SU-DHL-6 (cell line): ENCODE results near the gene UQCC2.

Experiments
- H2AFZ ChIP-seq: fragments of 200-600 bp; sonication (generic); 2 replicates; pipeline ENCODE4 v1.6.1; 2014; ENCODE audit warnings: low read depth, mild to moderate bottlenecking, moderate library complexity, mixed read lengths, antibody characterized with exemption, low read length; ENCODE audit not compliant: severe bottlenecking
- H3F3A ChIP-seq: fragments of 200-600 bp; shearing (Covaris generic); 2 replicates; pipeline ENCODE4 v1.6.0; 2016; ENCODE audit warnings: antibody characterized with exemption, mild to moderate bottlenecking; ENCODE audit not compliant: insufficient read depth
- H3K27ac ChIP-seq: fragments of 200-600 bp; sonication (generic); 2 replicates; pipeline ENCODE4 v1.5.1; 2016; ENCODE audit warnings: low read depth, mild to moderate bottlenecking, low read length, moderate library complexity, mixed read lengths
- H3K27me3 ChIP-seq: fragments of 200-600 bp; sonication (generic), shearing (Covaris generic); 2 replicates; pipeline ENCODE4 v1.6.0; 2014; ENCODE audit warnings: mild to moderate bottlenecking, low read length
- H3K36me3 ChIP-seq: fragments of 200-600 bp; sonication (generic); 2 replicates; pipeline ENCODE4 v1.6.1; 2014; ENCODE audit warnings: mild to moderate bottlenecking, low read length, mixed read lengths
- H3K4me2 ChIP-seq: fragments of 300-600, 200-600 bp; shearing (Covaris generic), sonication (generic); 2 replicates; pipeline ENCODE4 v1.6.0; 2014; ENCODE audit warnings: low read length, low read depth, mild to moderate bottlenecking; ENCODE audit not compliant: poor library complexity, severe bottlenecking
- H3K4me3 ChIP-seq: fragments of 200-600 bp; sonication (generic); 2 replicates; pipeline ENCODE4 v1.5.1; 2014; ENCODE audit warnings: antibody characterized with exemption, low read length, mild to moderate bottlenecking, mixed read lengths; ENCODE audit not compliant: insufficient read depth, poor library complexity, severe bottlenecking
- H3K79me2 ChIP-seq: fragments of 200-600 bp; sonication (generic); 2 replicates; pipeline ENCODE4 v1.6.1; 2014; ENCODE audit warnings: mild to moderate bottlenecking, low read length, moderate library complexity; ENCODE audit not compliant: insufficient read depth
- H3K9ac ChIP-seq: fragments of 200-600 bp; sonication (generic); 2 replicates; pipeline ENCODE4 v1.7.0; 2014; ENCODE audit warnings: mild to moderate bottlenecking, low read length
- H3K9me2 ChIP-seq: fragments of 200-600 bp; sonication (generic); replicated peaks from 2 replicates; pipeline ENCODE4 v1.6.1; 2014; ENCODE audit warnings: low read length; ENCODE audit not compliant: insufficient read depth
- H3K9me3 ChIP-seq: fragments of 200-600 bp; sonication (generic); 2 replicates; pipeline ENCODE4 v1.6.1; 2014; ENCODE audit warnings: low read length, mixed read lengths; ENCODE audit not compliant: insufficient read depth
- H4K20me1 ChIP-seq: fragments of 200-600 bp; sonication (generic); 2 replicates; pipeline ENCODE4 v1.6.1; 2014; ENCODE audit warnings: low read depth, mild to moderate bottlenecking, antibody characterized with exemption, low read length, moderate library complexity, mixed read lengths
- CTCF ChIP-seq: fragments of 200-600 bp; sonication (generic); IDR thresholded peaks from one replicate; pipeline ENCODE4 v1.5.1; 2017; ENCODE audit warnings: antibody characterized with exemption, mild to moderate bottlenecking, low read length, moderate library complexity; ENCODE audit not compliant: insufficient read depth, poor library complexity, severe bottlenecking
- EZH2phosphoT487 ChIP-seq: fragments of 200-600 bp; sonication (generic), shearing (Covaris generic); conservative IDR thresholded peaks from 2 replicates; pipeline ENCODE4 v1.6.1; 2018; ENCODE audit warnings: mild to moderate bottlenecking, antibody characterized with exemption, low read length, moderate library complexity, mixed read lengths

UQCC2 gene

GRCh38 chr6:33716379-33716778 is 4.9 kb upstream of the UQCC2 start:
- Histone ChIP-seq H2AFZ (no peak overlapping the region), H3K4me3 (no peak overlapping the region), H3K4me2 (no peak overlapping the region), H3K79me2 (no peaks in the 10 kb centered on the region), H3K27ac (no peak overlapping the region), H3K9ac (no peak overlapping the region), H3K9me2 (no peaks in the 10 kb centered on the region), H4K20me1 (no peaks in the 10 kb centered on the region), H3K9me3 (no peaks in the 10 kb centered on the region), H3K36me3 (no peaks in the 10 kb centered on the region), H3K27me3 (no peaks in the 10 kb centered on the region), H3F3A (peaks cover 5% of the 10 kb centered on the region)
- TF ChIP-seq CTCF (no peak), EZH2phosphoT487 (no peak)

- Histone ChIP-seq H4K20me1 (no peaks in the 10 kb centered on the region), H2AFZ (no peak overlapping the region), H3K9me2 (no peaks in the 10 kb centered on the region), H3K4me3 (no peak overlapping the region), H3K36me3 (peaks cover 5% of the 10 kb centered on the region), H3K9me3 (no peaks in the 10 kb centered on the region), H3K9ac (no peak overlapping the region), H3K27me3 (no peaks in the 10 kb centered on the region), H3K27ac (no peak overlapping the region), H3F3A (peaks cover 5% of the 10 kb centered on the region), H3K79me2 (peaks cover 17% of the 10 kb centered on the region), H3K4me2 (no peak overlapping the region)
- no peak for TF ChIP-seq EZH2phosphoT487
- no peak for TF ChIP-seq CTCF
These were observed 3.0 kb upstream of the UQCC2 start for GRCh38 chr6:33714385-33715040.

GRCh38 chr6:33713786-33714185 is 2.3 kb upstream of the UQCC2 start:
- no peak for TF ChIP-seq CTCF
- TF ChIP-seq EZH2phosphoT487 = no peak
- no peaks in the 10 kb centered on the region for H3K9me3 ChIP-seq
- H3K4me2 ChIP-seq = no peak overlapping the region
- no peak overlapping the region for H3K27ac ChIP-seq
- H3K9me2 ChIP-seq = no peaks in the 10 kb centered on the region
- H2AFZ ChIP-seq = no peak overlapping the region
- H3K27me3 ChIP-seq = no peaks in the 10 kb centered on the region
- no peak overlapping the region for H3K9ac ChIP-seq
- peaks cover 5% of the 10 kb centered on the region for H3F3A ChIP-seq
- H3K79me2 ChIP-seq = peaks cover 24% of the 10 kb centered on the region
- H4K20me1 ChIP-seq = no peaks in the 10 kb centered on the region
- H3K4me3 ChIP-seq = no peak overlapping the region
- H3K36me3 ChIP-seq = peaks cover 12% of the 10 kb centered on the region
